Nephron (organoid): ENCODE measurements around the gene IKZF1.

Source experiments
- H3K27ac Mint-ChIP-seq, 3 experiments: 2 replicates each; pipeline ENCODE4 v1.8.0; 2020; ENCODE audit warnings: mixed read lengths in 3 of 3, mild to moderate bottlenecking in 2 of 3, moderate library complexity in 1 of 3
- H3K27me3 Mint-ChIP-seq: 2 replicates; pipeline ENCODE4 v1.8.0; 2021; ENCODE audit warnings: low read depth, mild to moderate bottlenecking, moderate library complexity, mixed read lengths
- H3K36me3 Mint-ChIP-seq: 2 replicates; pipeline ENCODE4 v1.8.0; 2020; ENCODE audit warnings: low read depth, mixed read lengths
- H3K4me1 Mint-ChIP-seq: 2 replicates; pipeline ENCODE4 v1.8.0; 2020; ENCODE audit warnings: mixed read lengths
- H3K4me3 Mint-ChIP-seq, 3 experiments: 2 replicates each; pipeline ENCODE4 v1.8.0; 2020; ENCODE audit warnings: mild to moderate bottlenecking in 3 of 3, mixed read lengths in 3 of 3, moderate library complexity in 2 of 3
- H3K9me3 Mint-ChIP-seq: 2 replicates; pipeline ENCODE4 v1.8.0; 2020; ENCODE audit warnings: mixed read lengths
- TF ChIP-seq, protein P1 (sequence below), 3 experiments: fragments of 200-600 bp; sonication (generic); IDR thresholded peaks; one replicate each; pipeline ENCODE4 v1.5.0; 2021; ENCODE audit warnings: antibody characterized with exemption in 3 of 3; ENCODE audit not compliant: unreplicated experiment in 3 of 3

Gene IKZF1

GRCh38 chr7:50312250-50313162 lies 8.0 kb downstream of the IKZF1 start:
- Mint-ChIP-seq H3K27me3 (peaks cover 64% of the 10 kb centered on the region), H3K4me3 (no peak overlapping the region), H3K4me1 (no peaks in the 10 kb centered on the region), H3K36me3 (no peaks in the 10 kb centered on the region), H3K9me3 (no peaks in the 10 kb centered on the region), H3K27ac (no peak overlapping the region)
- TF ChIP-seq, protein P1, sequence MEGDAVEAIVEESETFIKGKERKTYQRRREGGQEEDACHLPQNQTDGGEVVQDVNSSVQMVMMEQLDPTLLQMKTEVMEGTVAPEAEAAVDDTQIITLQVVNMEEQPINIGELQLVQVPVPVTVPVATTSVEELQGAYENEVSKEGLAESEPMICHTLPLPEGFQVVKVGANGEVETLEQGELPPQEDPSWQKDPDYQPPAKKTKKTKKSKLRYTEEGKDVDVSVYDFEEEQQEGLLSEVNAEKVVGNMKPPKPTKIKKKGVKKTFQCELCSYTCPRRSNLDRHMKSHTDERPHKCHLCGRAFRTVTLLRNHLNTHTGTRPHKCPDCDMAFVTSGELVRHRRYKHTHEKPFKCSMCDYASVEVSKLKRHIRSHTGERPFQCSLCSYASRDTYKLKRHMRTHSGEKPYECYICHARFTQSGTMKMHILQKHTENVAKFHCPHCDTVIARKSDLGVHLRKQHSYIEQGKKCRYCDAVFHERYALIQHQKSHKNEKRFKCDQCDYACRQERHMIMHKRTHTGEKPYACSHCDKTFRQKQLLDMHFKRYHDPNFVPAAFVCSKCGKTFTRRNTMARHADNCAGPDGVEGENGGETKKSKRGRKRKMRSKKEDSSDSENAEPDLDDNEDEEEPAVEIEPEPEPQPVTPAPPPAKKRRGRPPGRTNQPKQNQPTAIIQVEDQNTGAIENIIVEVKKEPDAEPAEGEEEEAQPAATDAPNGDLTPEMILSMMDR (IDR thresholded peaks at IDR 0.05; ENCODE audit: unreplicated experiment in 3 of 3) = no peak

- peaks cover 39% of the 10 kb centered on the region for H3K27me3 Mint-ChIP-seq
- TF ChIP-seq, protein P1 (IDR thresholded peaks at IDR 0.05; ENCODE audit: unreplicated experiment in 3 of 3) = no peak
These were observed 10.5 kb downstream of the IKZF1 start for GRCh38 chr7:50314836-50315592.

GRCh38 chr7:50315739-50316671 lies 11.5 kb downstream of the IKZF1 start:
- TF ChIP-seq, protein P1 (IDR thresholded peaks at IDR 0.05; ENCODE audit: unreplicated experiment in 3 of 3) = no peak
- H3K27ac Mint-ChIP-seq = no peak overlapping the region

More at GRCh38 chr7:50314836-50315592, 10.5 kb downstream of the IKZF1 start:
- H3K9me3 Mint-ChIP-seq = no peaks in the 10 kb centered on the region
- H3K4me3 Mint-ChIP-seq = no peak overlapping the region
- no peaks in the 10 kb centered on the region for H3K4me1 Mint-ChIP-seq
- no peak overlapping the region for H3K27ac Mint-ChIP-seq
- H3K36me3 Mint-ChIP-seq = no peaks in the 10 kb centered on the region

GRCh38 chr7:50317221-50317678 lies 12.7 kb downstream of the IKZF1 start:
- H3K4me1 Mint-ChIP-seq = no peaks in the 10 kb centered on the region
- H3K27me3 Mint-ChIP-seq = peaks cover 32% of the 10 kb centered on the region
- H3K36me3 Mint-ChIP-seq = no peaks in the 10 kb centered on the region
- no peaks in the 10 kb centered on the region for H3K9me3 Mint-ChIP-seq
- no peak overlapping the region for H3K4me3 Mint-ChIP-seq
- no peak overlapping the region for H3K27ac Mint-ChIP-seq
- TF ChIP-seq, protein P1 (IDR thresholded peaks at IDR 0.05; ENCODE audit: unreplicated experiment in 3 of 3) = no peak

More at GRCh38 chr7:50315739-50316671, 11.5 kb downstream of the IKZF1 start:
- H3K36me3 Mint-ChIP-seq = no peaks in the 10 kb centered on the region
- H3K4me1 Mint-ChIP-seq = no peaks in the 10 kb centered on the region
- H3K27me3 Mint-ChIP-seq = peaks cover 32% of the 10 kb centered on the region
- no peaks in the 10 kb centered on the region for H3K9me3 Mint-ChIP-seq
- no peak overlapping the region for H3K4me3 Mint-ChIP-seq
